ENCODE results near the gene EDDM13. TPM values are rescaled to one million over a fixed set of nuclear protein-coding genes. Genes with fewer than 3 reads are reported as not detected.

The EDDM13 gene
- total and polyA plus RNA-seq, 10 of the 15 experiments (the other 5 are each of a cell fraction or from before 2014, with no cell fraction given), result 0.15 to 0.37 TPM; not detected in 8

- Histone ChIP-seq H3K4me3 (no peak overlapping the region), H3K27me3 (replicated peaks in 1 of 2; ENCODE audit: control insufficient read depth in 2 of 2, insufficient read depth in 2 of 2, low read length in 1 of 2) (no peaks in the 10 kb centered on the region), H4K20me1 (ENCODE audit: control insufficient read depth, insufficient read depth) (no peaks in the 10 kb centered on the region), H3K27ac (ENCODE audit: control insufficient read depth, insufficient read depth) (no peak overlapping the region), H3K36me3 (ENCODE audit: control insufficient read depth in 2 of 2, insufficient read depth in 2 of 2, low read length in 1 of 2) (no peaks in the 10 kb centered on the region), H3K9me3 (replicated peaks; ENCODE audit: control insufficient read depth, insufficient read depth, low read length) (no peaks in the 10 kb centered on the region), H3K4me2 (ENCODE audit: control insufficient read depth, insufficient read depth) (no peak overlapping the region), H3K9ac (ENCODE audit: control insufficient read depth, insufficient read depth, low read length) (no peak overlapping the region), H2AFZ (ENCODE audit: control insufficient read depth, low read depth, low read length) (no peak overlapping the region), H3K4me1 (ENCODE audit: control insufficient read depth, insufficient read depth, low read length) (no peaks in the 10 kb centered on the region), H3K79me2 (ENCODE audit: control insufficient read depth, insufficient read depth, low read length) (no peaks in the 10 kb centered on the region)
- intact Hi-C loops (cut with micrococcal nuclease; ENCODE audit: unreplicated experiment) (no loop called here), in situ Hi-C loops (cut with MboI) (no loop called here)
- DNase-seq (ENCODE audit: low read depth, low spot score) (no peak), ATAC-seq (peak; percentile 54), FAIRE-seq (no peak)
- RAD21 ChIA-PET (ENCODE audit: unreplicated experiment), result interaction anchor here (0.5 to 2.8 kb wide), 6 partner anchors 15 to 282 kb away, joined by 3 to 13 read pairs (median 4); no protein-coding TSS in a partner anchor
- CTCF ChIA-PET, result interaction anchor here (0.6 to 3.5 kb wide), 34 partner anchors 10 to 751 kb away, joined by 3 to 38 read pairs (median 5); partner anchors contain the start of genes ZNF444 and ZNF582
- 30% methylated on average over 5 of the region's 5 CpGs for WGBS (ENCODE audit: insufficient coverage, insufficient replicate concordance, low lambda C conversion rate, missing lambda C conversion rate)
- POLR2A ChIA-PET, result no interaction called here
- BruUV-seq (replicated peaks), result no TSS peak
- SMC1A ChIA-PET (ENCODE audit: uncharacterized antibody, unreplicated experiment), result interaction anchor here (0.6 to 1.5 kb wide), 4 partner anchors 15 to 1875 kb away, joined by 3 to 11 read pairs (median 6); partner anchors contain the start of gene CDC42EP5
- no peak for TF ChIP-seq HDAC6 (IDR thresholded peaks at IDR 0.05; ENCODE audit: unreplicated experiment)
- TF ChIP-seq SMARCA5 (IDR thresholded peaks at IDR 0.05), result peak; percentile 73; the same call in 1 of the 2 replicates
- no peak for TF ChIP-seq IKZF2 (IDR thresholded peaks at IDR 0.05)
- no peak for TF ChIP-seq STAT3 (IDR thresholded peaks at IDR 0.05; ENCODE audit: low read depth, low read length)
- no peak for TF ChIP-seq RAD51 (IDR thresholded peaks at IDR 0.05)
- peak; percentile 25 to 41 (median 40); a peak in 5 of 6 replicates for TF ChIP-seq CTCF (IDR thresholded peaks at IDR 0.05 in 2 of 3, conservative IDR thresholded peaks at IDR 0.05 in 1 of 3; ENCODE audit: control insufficient read depth in 2 of 3, extremely low read depth in 1 of 3, insufficient read depth in 1 of 3, low read depth in 3 of 3, low read length in 3 of 3)
- TF ChIP-seq CBX3 (IDR thresholded peaks at IDR 0.05; ENCODE audit: borderline replicate concordance, low read depth), result no peak
- TF ChIP-seq ATF3 (IDR thresholded peaks at IDR 0.05; ENCODE audit: borderline replicate concordance, extremely low read depth, low read depth, low read length), result no peak
- TF ChIP-seq PKNOX1 (IDR thresholded peaks at IDR 0.05), result no peak
Observed at GRCh38 chr19:56348289-56348877, 75.8 kb downstream of the EDDM13 start.
